Measurements from ENCODE around the gene SREBF2. TPM values are rescaled to one million over a fixed set of nuclear protein-coding genes. Genes with fewer than 3 reads are reported as not detected.

Gene SREBF2
- total and polyA plus RNA-seq, 2 of the 8 experiments (the other 6 are each of a cell fraction or from before 2014, with no cell fraction given), result 125 to 144 TPM

DNA sequence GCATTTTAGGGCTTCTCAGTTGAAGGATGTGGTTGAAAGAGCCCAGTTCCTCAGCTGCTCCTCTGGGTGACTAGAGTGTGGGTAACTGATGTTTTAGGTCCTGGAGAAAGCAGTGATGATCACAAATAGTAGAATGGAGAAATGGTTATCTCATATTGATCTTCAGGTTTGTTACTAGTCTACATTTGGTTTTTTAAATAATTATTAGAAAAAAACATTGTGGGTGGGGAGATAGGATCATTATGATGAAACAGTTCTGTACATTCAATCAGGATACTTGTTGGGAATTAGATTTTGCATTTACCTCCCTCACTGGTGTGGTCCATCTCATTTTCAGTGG, 24.9 kb downstream of the SREBF2 start:
- no peak overlapping the region for H3K23ac ChIP-seq (ENCODE audit: insufficient read length)
- ChIA-PET POLR2A (ENCODE audit: partially characterized antibody) (interaction anchor here (2.4 to 4.1 kb wide), 2 partner anchors 12 to 25 kb away, joined by 13 to 16 read pairs; partner anchors contain the start of gene SREBF2), CTCF (ENCODE audit: partially characterized antibody) (interaction anchor here (0.8 to 4.7 kb wide), 21 partner anchors 9 to 260 kb away, joined by 3 to 34 read pairs (median 4); partner anchors contain the start of genes CCDC134, MEI1 and SREBF2)
- no peak overlapping the region for H3K56ac ChIP-seq (replicated peaks; ENCODE audit: insufficient read length, low read depth, low read length)
- no peak overlapping the region for H3K9ac ChIP-seq (replicated peaks in 1 of 4; ENCODE audit: extremely low read depth in 1 of 4, low read depth in 3 of 4, low read length in 3 of 4)
- FAIRE-seq, result no peak
- no peak overlapping the region for H2AFZ ChIP-seq (ENCODE audit: low read length)
- H3K4me1 ChIP-seq (replicated peaks in 1 of 4; ENCODE audit: control insufficient read depth in 3 of 4, insufficient read depth in 4 of 4, low read length in 3 of 4), result peaks cover 0 to 6% (median 2%) of the 10 kb centered on the region in 4 experiments; a peak in 3 of 7 replicates
- no peak overlapping the region for H3K4ac ChIP-seq (replicated peaks; ENCODE audit: insufficient read length, low read depth, low read length)
- no peaks in the 10 kb centered on the region for H3K36me3 ChIP-seq (ENCODE audit: control insufficient read depth in 2 of 4, insufficient read depth in 4 of 4, low read length in 3 of 4)
- no peaks in the 10 kb centered on the region for H3K27me3 ChIP-seq (replicated peaks in 1 of 4; ENCODE audit: control insufficient read depth in 3 of 4, extremely low read depth in 1 of 4, insufficient read depth in 3 of 4, low read length in 3 of 4)
- H3K9me3 ChIP-seq (ENCODE audit: insufficient read depth in 2 of 2, low read depth in 1 of 2, low read length in 1 of 2), result no peaks in the 10 kb centered on the region
- H3K14ac ChIP-seq (ENCODE audit: insufficient read length), result no peak overlapping the region
- H4K8ac ChIP-seq (ENCODE audit: extremely low read depth, insufficient read depth, low read length), result no peak overlapping the region
- H2BK15ac ChIP-seq (ENCODE audit: low read length), result no peak overlapping the region
- H4K5ac ChIP-seq (ENCODE audit: insufficient read length, low read depth, low read length), result no peak overlapping the region
- peaks cover 13 to 17% of the 10 kb centered on the region in 2 experiments for H4K20me1 ChIP-seq (replicated peaks in 1 of 2; ENCODE audit: control insufficient read depth in 1 of 2, insufficient read depth in 2 of 2, low read length in 2 of 2)
- no peak overlapping the region for H2AK5ac ChIP-seq (ENCODE audit: low read depth, low read length)
- H2BK12ac ChIP-seq (ENCODE audit: low read depth, low read length), result no peak overlapping the region
- no peak overlapping the region for H4K91ac ChIP-seq (replicated peaks; ENCODE audit: insufficient read length, low read length)
- H3K4me2 ChIP-seq (ENCODE audit: insufficient read depth in 1 of 2, low read depth in 2 of 2, low read length in 2 of 2), result no peak overlapping the region
- no peak overlapping the region for H2BK5ac ChIP-seq (ENCODE audit: low read depth, low read length)
- no peak overlapping the region for H3K18ac ChIP-seq (ENCODE audit: extremely low read depth, low read length)
- H3K79me2 ChIP-seq (ENCODE audit: control insufficient read depth in 1 of 2, insufficient read depth in 2 of 2, low read length in 2 of 2), result peaks cover 20 to 90% of the 10 kb centered on the region in 2 experiments
- H3K4me3 ChIP-seq (ENCODE audit: extremely low read depth in 1 of 4, insufficient read depth in 2 of 4, low read depth in 3 of 4, low read length in 4 of 4), result no peak overlapping the region
- H2BK20ac ChIP-seq (ENCODE audit: low read length), result no peak overlapping the region
- peaks cover 8% of the 10 kb centered on the region for H3K79me1 ChIP-seq (ENCODE audit: low read depth, low read length)
- no peak for DNase-seq (ENCODE audit: low read depth in 1 of 2, low spot score in 2 of 2)
- no peak overlapping the region for H3K27ac ChIP-seq (ENCODE audit: low read depth, low read length)
- no peak overlapping the region for H2BK120ac ChIP-seq (replicated peaks; ENCODE audit: low read depth, low read length)
- no peaks in the 10 kb centered on the region for H3K23me2 ChIP-seq (ENCODE audit: low read depth, low read length)
- TF ChIP-seq BCL11A (IDR thresholded peaks at IDR 0.05; ENCODE audit: low read depth in 2 of 2, low read length in 2 of 2) (no peak), TEAD4 (IDR thresholded peaks at IDR 0.05; ENCODE audit: low read depth, low read length) (no peak)

Measured in H1 (cell line).